Measurements from ENCODE around the gene PDE7B. TPM values are rescaled to one million over a fixed set of nuclear protein-coding genes. Genes with fewer than 3 reads are reported as not detected.

PDE7B gene
- polyA plus RNA-seq, 3 donors: 5.5 to 10.5 (median 8.5) TPM

- DNase-seq (ENCODE audit: extremely low read depth in 1 of 11, low read depth in 9 of 11, low spot score in 4 of 11): no peak
Observed at GRCh38 chr6:135876058-135876457, 24.6 kb downstream of the PDE7B start.

- no peak for DNase-seq (ENCODE audit: extremely low read depth in 1 of 11, low read depth in 9 of 11, low spot score in 4 of 11)
Observed at GRCh38 chr6:135877666-135878065, 26.2 kb downstream of the PDE7B start.

- DNase-seq (ENCODE audit: extremely low read depth in 1 of 11, low read depth in 9 of 11, low spot score in 4 of 11): no peak
Observed at GRCh38 chr6:135880066-135880972, 28.8 kb downstream of the PDE7B start.

GRCh38 chr6:135883045-135883444, 31.5 kb downstream of the PDE7B start:
- DNase-seq (ENCODE audit: extremely low read depth in 1 of 11, low read depth in 9 of 11, low spot score in 4 of 11): no peak

- DNase-seq (ENCODE audit: extremely low read depth in 1 of 11, low read depth in 9 of 11, low spot score in 4 of 11): no peak
Observed at GRCh38 chr6:135883536-135883935, 32.0 kb downstream of the PDE7B start.

GRCh38 chr6:135884136-135884535, 32.6 kb downstream of the PDE7B start:
- DNase-seq (ENCODE audit: extremely low read depth in 1 of 11, low read depth in 9 of 11, low spot score in 4 of 11): no peak

- DNase-seq (ENCODE audit: extremely low read depth in 1 of 11, low read depth in 9 of 11, low spot score in 4 of 11): no peak
Observed at GRCh38 chr6:135887069-135887468, 35.6 kb downstream of the PDE7B start.

- no peak for DNase-seq (ENCODE audit: extremely low read depth in 1 of 11, low read depth in 9 of 11, low spot score in 4 of 11)
Observed at GRCh38 chr6:135888818-135889217, 37.3 kb downstream of the PDE7B start.

- DNase-seq (ENCODE audit: extremely low read depth in 1 of 11, low read depth in 9 of 11, low spot score in 4 of 11): no peak
Observed at GRCh38 chr6:135890876-135891275, 39.4 kb downstream of the PDE7B start.

- no peak for DNase-seq (ENCODE audit: extremely low read depth in 1 of 11, low read depth in 9 of 11, low spot score in 4 of 11)
Observed at GRCh38 chr6:135891710-135892109, 40.2 kb downstream of the PDE7B start.

GRCh38 chr6:135895231-135895911, 43.9 kb downstream of the PDE7B start:
- no peak for DNase-seq (ENCODE audit: extremely low read depth in 1 of 11, low read depth in 9 of 11, low spot score in 4 of 11)

- no peak for DNase-seq (ENCODE audit: extremely low read depth in 1 of 11, low read depth in 9 of 11, low spot score in 4 of 11)
Observed at GRCh38 chr6:135897087-135897486, 45.6 kb downstream of the PDE7B start.

- DNase-seq (ENCODE audit: extremely low read depth in 1 of 11, low read depth in 9 of 11, low spot score in 4 of 11): no peak
Observed at GRCh38 chr6:135901774-135902524, 50.4 kb downstream of the PDE7B start.

- DNase-seq (ENCODE audit: extremely low read depth in 1 of 11, low read depth in 9 of 11, low spot score in 4 of 11): no peak
Observed at GRCh38 chr6:135902756-135903331, 51.3 kb downstream of the PDE7B start.

- DNase-seq (ENCODE audit: extremely low read depth in 1 of 11, low read depth in 9 of 11, low spot score in 4 of 11): no peak
Observed at GRCh38 chr6:135904666-135905065, 53.2 kb downstream of the PDE7B start.

GRCh38 chr6:135905604-135906300, 54.3 kb downstream of the PDE7B start:
- DNase-seq (ENCODE audit: extremely low read depth in 1 of 11, low read depth in 9 of 11, low spot score in 4 of 11): no peak

- no peak for DNase-seq (ENCODE audit: extremely low read depth in 1 of 11, low read depth in 9 of 11, low spot score in 4 of 11)
Observed at GRCh38 chr6:135906542-135906941, 55.0 kb downstream of the PDE7B start.

- DNase-seq (ENCODE audit: extremely low read depth in 1 of 11, low read depth in 9 of 11, low spot score in 4 of 11): no peak
Observed at GRCh38 chr6:135906972-135907465, 55.5 kb downstream of the PDE7B start.
